ENCODE results near the gene ZBTB24. TPM values are rescaled to one million over a fixed set of nuclear protein-coding genes. Genes with fewer than 3 reads are reported as not detected.
A peak's percentile ranks its signal among the peaks of the same experiment; 100 is the strongest.

Gene ZBTB24
- total RNA-seq, 1 donor from 2014 or later: 11.4 TPM

- peak within 1 kb of the TSS; percentile 88 for H3K27ac Mint-ChIP-seq
- peaks cover 18% of the 10 kb centered on the region for H3K4me1 Mint-ChIP-seq (ENCODE audit: low read depth)
- peak; percentile 43 for TF ChIP-seq CTCF (IDR thresholded peaks at IDR 0.05; ENCODE audit: unreplicated experiment)
- peaks cover 7% of the 10 kb centered on the region for H3K36me3 Mint-ChIP-seq (ENCODE audit: insufficient read depth)
- DNase-seq (ENCODE audit: low spot score, unreplicated experiment): peak; percentile 68
- H3K4me3 Mint-ChIP-seq (ENCODE audit: low read depth): peak within 1 kb of the TSS; percentile 95
- no peaks in the 10 kb centered on the region for H3K9me3 Mint-ChIP-seq (ENCODE audit: low read depth)
- peaks cover 5% of the 10 kb centered on the region for H3K27me3 Mint-ChIP-seq
These were observed 27.4 kb downstream of the ZBTB24 start, which contains the start of gene MICAL1 for GRCh38 chr6:109455437-109456110. TSS of gene MICAL1 (minus strand) at chr6:109455772. CDS start at chr6:109454196, 1,576 bp downstream.

- peak overlapping the region; percentile 88 for H3K27ac Mint-ChIP-seq
- no peak for DNase-seq (ENCODE audit: low spot score, unreplicated experiment)
- peak overlapping the region; percentile 95 for H3K4me3 Mint-ChIP-seq (ENCODE audit: low read depth)
- no peaks in the 10 kb centered on the region for H3K9me3 Mint-ChIP-seq (ENCODE audit: low read depth)
- TF ChIP-seq CTCF (IDR thresholded peaks at IDR 0.05; ENCODE audit: unreplicated experiment): no peak
- peaks cover 13% of the 10 kb centered on the region for H3K4me1 Mint-ChIP-seq (ENCODE audit: low read depth)
- H3K27me3 Mint-ChIP-seq: peaks cover 5% of the 10 kb centered on the region
- H3K36me3 Mint-ChIP-seq (ENCODE audit: insufficient read depth): peaks cover 7% of the 10 kb centered on the region
These were observed 28.3 kb downstream of the ZBTB24 start for GRCh38 chr6:109454496-109455436.

GRCh38 chr6:109453594-109454495, 29.2 kb downstream of the ZBTB24 start:
- DNase-seq (ENCODE audit: low spot score, unreplicated experiment): no peak
- Mint-ChIP-seq H3K4me1 (ENCODE audit: low read depth) (peaks cover 8% of the 10 kb centered on the region), H3K4me3 (ENCODE audit: low read depth) (peak overlapping the region; percentile 95), H3K9me3 (ENCODE audit: low read depth) (no peaks in the 10 kb centered on the region), H3K27ac (no peak overlapping the region), H3K36me3 (ENCODE audit: insufficient read depth) (peaks cover 7% of the 10 kb centered on the region), H3K27me3 (peaks cover 5% of the 10 kb centered on the region)
- no peak for TF ChIP-seq CTCF (IDR thresholded peaks at IDR 0.05; ENCODE audit: unreplicated experiment)

- no peak for TF ChIP-seq CTCF (IDR thresholded peaks at IDR 0.05; ENCODE audit: unreplicated experiment)
- peaks cover 5% of the 10 kb centered on the region for H3K27me3 Mint-ChIP-seq
- no peaks in the 10 kb centered on the region for H3K9me3 Mint-ChIP-seq (ENCODE audit: low read depth)
- peaks cover 7% of the 10 kb centered on the region for H3K36me3 Mint-ChIP-seq (ENCODE audit: insufficient read depth)
- H3K4me3 Mint-ChIP-seq (ENCODE audit: low read depth): no peak overlapping the region
- DNase-seq (ENCODE audit: low spot score, unreplicated experiment): no peak
- H3K27ac Mint-ChIP-seq: no peak overlapping the region
- H3K4me1 Mint-ChIP-seq (ENCODE audit: low read depth): peaks cover 7% of the 10 kb centered on the region
These were observed 29.9 kb downstream of the ZBTB24 start for GRCh38 chr6:109453156-109453555.

Data from progenitor cell of endocrine pancreas (in vitro differentiated cells).